VCaP (cell line): ENCODE measurements around the gene TMEM178B.
A peak's percentile ranks its signal among the peaks of the same experiment; 100 is the strongest.
"Not testable (repeated sequence)": the region's sequence is repeated elsewhere in the genome, so short reads cannot be mapped to it uniquely, and the experiment has no call there.

Experiments used
- H3K27ac ChIP-seq: fragments of 450-650 bp; 2 replicates; pipeline ENCODE4 v1.5.1; 2017
- TF ChIP-seq, protein P1 (sequence below): fragments of 450-650 bp; conservative IDR thresholded peaks from 2 replicates; pipeline ENCODE4 v1.5.1; 2017; ENCODE audit warnings: mild to moderate bottlenecking, moderate library complexity

The TMEM178B gene

GRCh38 chr7:141076377-141076776, 2.5 kb downstream of the TMEM178B start:
- peak overlapping the region; percentile 92 for H3K27ac ChIP-seq
- TF ChIP-seq, protein P1, sequence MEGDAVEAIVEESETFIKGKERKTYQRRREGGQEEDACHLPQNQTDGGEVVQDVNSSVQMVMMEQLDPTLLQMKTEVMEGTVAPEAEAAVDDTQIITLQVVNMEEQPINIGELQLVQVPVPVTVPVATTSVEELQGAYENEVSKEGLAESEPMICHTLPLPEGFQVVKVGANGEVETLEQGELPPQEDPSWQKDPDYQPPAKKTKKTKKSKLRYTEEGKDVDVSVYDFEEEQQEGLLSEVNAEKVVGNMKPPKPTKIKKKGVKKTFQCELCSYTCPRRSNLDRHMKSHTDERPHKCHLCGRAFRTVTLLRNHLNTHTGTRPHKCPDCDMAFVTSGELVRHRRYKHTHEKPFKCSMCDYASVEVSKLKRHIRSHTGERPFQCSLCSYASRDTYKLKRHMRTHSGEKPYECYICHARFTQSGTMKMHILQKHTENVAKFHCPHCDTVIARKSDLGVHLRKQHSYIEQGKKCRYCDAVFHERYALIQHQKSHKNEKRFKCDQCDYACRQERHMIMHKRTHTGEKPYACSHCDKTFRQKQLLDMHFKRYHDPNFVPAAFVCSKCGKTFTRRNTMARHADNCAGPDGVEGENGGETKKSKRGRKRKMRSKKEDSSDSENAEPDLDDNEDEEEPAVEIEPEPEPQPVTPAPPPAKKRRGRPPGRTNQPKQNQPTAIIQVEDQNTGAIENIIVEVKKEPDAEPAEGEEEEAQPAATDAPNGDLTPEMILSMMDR: no peak

DNA sequence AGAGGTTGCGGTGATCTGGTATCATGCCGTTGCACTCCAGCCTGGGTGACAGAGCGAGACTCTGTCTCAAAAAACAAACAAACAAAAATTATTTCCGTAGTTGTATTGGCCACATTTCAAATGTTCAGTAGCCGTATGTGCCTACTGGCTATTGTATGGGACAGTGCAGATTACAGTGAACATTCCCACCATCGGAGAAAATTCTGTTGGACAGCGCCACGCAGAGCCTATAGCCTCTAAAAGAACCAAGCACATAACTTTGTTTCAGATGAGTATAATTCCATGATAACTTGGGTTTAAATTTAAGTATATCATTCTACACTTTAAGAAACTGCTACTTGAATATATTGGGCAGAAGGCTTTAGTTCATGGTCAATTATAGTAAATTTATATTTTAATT, 5.4 kb downstream of the TMEM178B start:
- peak overlapping the region; percentile 54 for H3K27ac ChIP-seq
- TF ChIP-seq, protein P1: no peak

- not testable (repeated sequence) for H3K27ac ChIP-seq
Observed at GRCh38 chr7:141089490-141089889, 15.6 kb downstream of the TMEM178B start.

- H3K27ac ChIP-seq: no peak overlapping the region
- TF ChIP-seq, protein P1: no peak
Observed at GRCh38 chr7:141094336-141095070, 20.6 kb downstream of the TMEM178B start.

DNA sequence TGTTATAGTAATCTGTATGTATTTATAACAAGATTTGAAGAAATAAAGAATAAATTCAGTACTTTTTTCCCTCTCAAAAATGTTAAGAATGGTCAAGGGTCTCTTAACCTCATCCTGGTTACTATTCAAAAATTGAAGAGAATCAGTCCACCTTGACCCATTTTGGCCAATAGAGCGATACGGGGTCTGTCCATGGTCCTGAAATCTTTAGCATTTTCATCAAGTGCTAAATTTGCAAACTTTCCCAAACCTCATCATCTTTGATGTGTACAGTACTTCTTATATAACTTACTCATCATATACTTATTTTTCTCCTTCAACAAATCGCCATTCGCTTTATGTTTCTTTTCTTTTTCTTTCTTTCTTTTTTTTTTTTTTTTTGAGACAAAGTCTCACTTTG, 23.6 kb downstream of the TMEM178B start:
- no peak overlapping the region for H3K27ac ChIP-seq

GRCh38 chr7:141102436-141102835, 28.6 kb downstream of the TMEM178B start:
- no peak overlapping the region for H3K27ac ChIP-seq
- TF ChIP-seq, protein P1: no peak

More for the DNA sequence above, 23.6 kb downstream of the TMEM178B start:
- TF ChIP-seq, protein P1: no peak

- TF ChIP-seq, protein P1: no peak
- peak overlapping the region; percentile 43 for H3K27ac ChIP-seq
Observed at GRCh38 chr7:141103847-141104429, 30.1 kb downstream of the TMEM178B start.

DNA sequence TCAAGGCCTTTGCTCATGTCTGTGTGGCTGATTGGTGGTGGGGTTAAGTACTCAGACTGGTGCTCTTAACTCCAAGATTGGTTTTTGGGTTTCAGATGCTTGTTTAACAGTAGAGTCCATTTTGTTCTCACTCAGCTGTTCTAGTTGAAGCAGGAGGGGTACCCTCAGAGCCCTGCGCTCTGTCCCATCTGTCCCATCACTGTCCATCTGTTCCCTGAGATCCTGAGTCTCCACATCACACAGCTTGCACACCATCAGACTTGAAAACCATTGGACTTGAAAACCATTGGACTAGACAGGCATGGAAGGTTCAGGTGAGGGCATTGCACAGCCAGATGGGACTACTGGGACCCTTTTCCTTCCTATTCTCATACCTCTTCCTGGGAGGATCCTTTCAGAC, 39.3 kb downstream of the TMEM178B start:
- no peak overlapping the region for H3K27ac ChIP-seq
- TF ChIP-seq, protein P1: no peak
